Stimulated activated naive CD8-positive, alpha-beta T cell treated with anti-CD3 and anti-CD28 coated beads, Interleukin-15, Interleukin-2, amounts not matched to agents 100 U/mL and 50 U/mL, for 24 hours (primary cell): Measurements from ENCODE around the gene PIK3R5.
A peak's percentile ranks its signal among the peaks of the same experiment; 100 is the strongest.

Experiments
- ATAC-seq: fragments of 150-1000 bp; cut with Tn5 transposase; one replicate; pipeline ENCODE4 v1.10.0; 2021
- DNase-seq: peaks from one replicate; pipeline ENCODE4 v3.0.0; 2021

The PIK3R5 gene

DNA sequence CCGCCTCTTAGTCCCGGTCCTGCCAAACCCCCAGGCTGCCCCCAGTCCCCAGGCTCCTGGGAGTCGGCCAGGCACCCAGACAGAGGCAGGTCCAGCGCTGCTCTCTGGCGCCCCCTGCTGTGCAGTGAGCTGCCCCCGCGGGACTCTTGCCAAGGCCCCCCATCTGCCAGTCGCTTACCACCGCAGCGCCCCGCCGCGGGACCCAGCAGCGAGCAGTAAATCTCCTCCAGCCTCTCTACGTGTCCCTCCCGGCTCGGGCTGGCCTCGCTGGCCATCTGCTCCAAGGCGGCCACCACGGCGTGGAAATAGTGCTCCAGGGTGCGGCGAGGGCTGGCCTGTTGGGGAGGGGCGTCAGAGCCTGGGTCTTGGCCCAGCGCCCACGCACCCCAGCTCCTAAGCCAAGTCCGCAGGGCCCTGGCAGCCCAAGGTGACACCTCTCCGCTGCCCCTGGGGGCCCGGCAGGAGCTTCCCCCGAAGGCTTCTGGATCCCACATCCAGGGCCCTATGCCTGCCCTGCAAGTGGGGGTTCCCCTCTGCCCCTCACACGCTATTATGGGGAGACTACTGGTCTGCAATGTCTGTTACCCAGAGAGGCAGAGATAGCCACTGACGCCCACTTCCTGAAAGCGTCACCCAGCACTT is 132.7 kb downstream of the PIK3R5 start:
- DNase-seq (peak; percentile 69), ATAC-seq (peak; percentile 12)

DNA sequence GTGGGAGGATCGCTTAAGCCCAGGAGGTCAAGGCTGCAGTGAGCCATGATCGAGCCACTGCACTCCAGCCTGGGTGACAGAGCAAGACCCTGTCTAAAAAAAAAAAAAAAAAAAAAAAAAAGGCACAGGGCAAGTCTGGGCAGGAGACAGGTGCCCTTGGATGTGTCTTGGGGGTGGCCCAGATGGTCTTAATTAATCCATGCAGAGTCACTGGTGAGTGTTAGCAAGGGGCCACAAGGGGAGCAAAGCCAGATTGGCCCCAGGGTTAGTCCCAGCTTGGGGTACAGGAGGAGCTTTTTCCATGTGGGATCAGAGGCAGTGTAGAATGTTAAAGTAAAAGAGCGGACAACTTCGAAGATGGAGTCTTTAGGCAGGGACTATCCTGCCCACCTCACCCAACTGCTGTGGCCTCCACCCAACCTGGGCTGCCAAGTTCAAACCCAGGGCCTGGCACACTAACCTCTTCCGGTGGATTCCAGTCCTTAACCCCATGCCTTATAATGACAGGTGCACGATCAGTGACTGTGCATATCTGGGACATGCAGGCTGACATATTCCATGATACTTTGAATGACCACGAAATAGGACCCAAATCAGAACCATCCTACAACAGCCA is 134.2 kb downstream of the PIK3R5 start:
- DNase-seq (no peak), ATAC-seq (no peak)

DNA sequence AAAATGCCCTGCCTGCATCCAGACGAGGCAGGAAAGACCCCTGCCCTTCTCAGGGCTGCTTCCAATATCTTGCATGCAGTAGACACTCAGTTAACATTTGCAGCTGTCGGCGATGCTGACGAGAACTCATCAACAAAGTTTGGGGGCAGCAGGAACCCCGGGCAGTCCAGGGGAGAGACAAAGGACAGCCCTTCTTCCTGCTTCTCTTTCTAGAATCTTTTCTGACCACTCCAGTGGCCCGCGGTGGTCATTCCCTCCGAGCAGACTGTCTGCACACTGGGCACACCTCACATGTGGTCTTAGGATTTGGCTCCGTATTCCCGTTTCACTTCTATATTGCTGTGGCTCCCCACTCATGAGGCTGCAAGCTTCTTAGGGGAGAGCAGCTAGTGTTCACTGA is 135.4 kb downstream of the PIK3R5 start:
- DNase-seq (no peak), ATAC-seq (no peak)

DNA sequence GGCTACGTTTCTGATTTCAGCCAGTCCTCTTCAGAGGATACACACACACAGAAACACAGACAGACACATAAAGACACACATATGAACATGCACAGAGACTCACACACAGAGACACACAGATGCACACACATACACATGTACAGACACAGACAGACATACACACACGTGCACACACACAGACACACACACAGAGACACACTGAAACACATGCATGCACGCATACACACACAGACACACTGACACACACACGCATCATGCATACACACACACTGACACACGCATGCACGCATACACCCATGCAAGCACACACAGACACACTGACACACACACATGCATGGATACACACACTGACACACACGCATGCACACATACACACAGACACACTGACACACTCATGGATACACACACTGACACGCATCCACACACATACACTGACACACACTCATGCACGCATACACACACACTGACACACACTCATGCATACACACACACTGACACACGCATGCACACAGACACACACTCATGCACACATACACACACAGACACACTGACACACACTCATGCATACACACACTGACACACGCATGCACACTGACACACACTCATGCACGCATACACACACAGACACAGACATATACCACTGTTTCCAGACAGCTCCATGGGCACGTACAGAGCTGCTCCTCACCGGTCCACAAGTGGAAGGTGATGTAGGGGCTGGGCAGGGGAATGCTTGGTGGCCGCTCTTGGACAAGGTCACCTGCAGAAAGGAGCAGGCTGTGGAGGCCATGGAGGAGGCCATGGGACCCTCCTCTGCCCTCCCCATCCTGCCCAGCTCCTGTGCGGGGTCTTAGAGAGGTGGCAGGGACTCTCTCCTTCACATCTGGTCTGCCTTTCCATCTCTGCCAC is 136.2 kb downstream of the PIK3R5 start:
- ATAC-seq (no peak), DNase-seq (no peak)
